Gastroesophageal sphincter (tissue), 3 donors: ENCODE data around the gene NKD1.

Source experiments
- CTCF ChIP-seq, 4 experiments: fragments of 200-600 bp in 2 of 4; fragments of 450-650 bp in 2 of 4; sonication (generic) in 1 of 4; IDR thresholded peaks; one replicate each; pipeline ENCODE4 v1.5.1; 2017 to 2019; ENCODE audit warnings: antibody characterized with exemption in 4 of 4, mild to moderate bottlenecking in 2 of 4, moderate library complexity in 2 of 4
- EP300 ChIP-seq: sonication (generic); formaldehyde crosslinking; IDR thresholded peaks from one replicate; pipeline ENCODE4 v1.6.1; 2017; ENCODE audit warnings: antibody characterized with exemption, mild to moderate bottlenecking
- POLR2A ChIP-seq, 2 donors: fragments of 450-650 bp; IDR thresholded peaks; one replicate each; pipeline ENCODE4 v1.6.1; 2017; ENCODE audit warnings: antibody characterized with exemption in 2 of 2, mild to moderate bottlenecking in 2 of 2, moderate library complexity in 1 of 2
- POLR2AphosphoS5 ChIP-seq: sonication (generic); formaldehyde crosslinking; IDR thresholded peaks from one replicate; pipeline ENCODE4 v1.6.1; 2017; ENCODE audit warnings: antibody characterized with exemption

GRCh38 chr16:50568187-50568815, 20.1 kb downstream of the NKD1 start:
- TF ChIP-seq CTCF (IDR thresholded peaks at IDR 0.05) (no peak), POLR2A (IDR thresholded peaks at IDR 0.05) (peak in 1 of 2 donors; percentile 7), POLR2AphosphoS5 (peak; percentile 25), EP300 (no peak)
